HepG2 (cell line): ENCODE data around the gene NUFIP1. TPM values are rescaled to one million over a fixed set of nuclear protein-coding genes. Genes with fewer than 3 reads are reported as not detected.

Experiments used
- CBX1 ChIP-seq: IDR thresholded peaks from one replicate; pipeline ENCODE4 v1.6.1; 2016; ENCODE audit warnings: antibody characterized with exemption, low read depth
- HCFC1 ChIP-seq: fragments of 150-350 bp; IDR thresholded peaks from 2 replicates; pipeline ENCODE4 v1.6.1; 2014; ENCODE audit warnings: low read depth, low read length
- RNF2 ChIP-seq: fragments of 450-650 bp; conservative IDR thresholded peaks from 2 replicates; pipeline ENCODE4 v1.6.1; 2016; ENCODE audit warnings: low read depth
- YY1 ChIP-seq: IDR thresholded peaks from 2 replicates; pipeline ENCODE4 v1.6.1; 2011; ENCODE audit warnings: low read length, low read depth, moderate library complexity, mild to moderate bottlenecking; ENCODE audit not compliant: insufficient read depth, insufficient replicate concordance
- ZFP90 ChIP-seq: sonication (generic); formaldehyde crosslinking; IDR thresholded peaks from 2 replicates; pipeline ENCODE4 v1.8.0; 2022; ENCODE audit warnings: missing genetic modification reagents, mild to moderate bottlenecking, inconsistent platforms, borderline replicate concordance
- ZNF318 ChIP-seq: sonication (generic); formaldehyde crosslinking; IDR thresholded peaks from 2 replicates; pipeline ENCODE4 v1.4.0; 2020; ENCODE audit warnings: mild to moderate bottlenecking, missing genetic modification reagents
- ZNF607 ChIP-seq: sonication (generic); formaldehyde crosslinking; IDR thresholded peaks from 2 replicates; pipeline ENCODE4 v1.5.1; 2020; ENCODE audit warnings: missing genetic modification reagents, mild to moderate bottlenecking, borderline replicate concordance
- ZNF616 ChIP-seq: sonication (generic); formaldehyde crosslinking; IDR thresholded peaks from 2 replicates; pipeline ENCODE4 v1.5.0; 2020; ENCODE audit warnings: low read depth, mild to moderate bottlenecking, missing genetic modification reagents
- polyA plus RNA-seq, 8 experiments: library from polyadenylated mRNA; depleted of rRNA in 3 of 8; stranded (reverse) in 7 of 8; unstranded in 1 of 8; fragments of >200 nt; fragmentation: Illumina TruSeq in 4 of 8; extraction: Trizol in 4 of 8; gene quantifications; 2 replicates each; pipeline versions ENCODE4 v1.2.1 to v1.2.3, GENCODE V29; 2011 to 2016; ENCODE audit warnings: low read depth in 4 of 8, missing spikeins in 1 of 8, mixed read lengths in 1 of 8; ENCODE audit not compliant: insufficient read depth in 1 of 8
- total RNA-seq, 5 experiments: library from RNA; depleted of rRNA; stranded (reverse); fragments of >200 nt; fragmentation: Illumina TruSeq; extraction: Trizol; gene quantifications; 2 replicates each; pipeline ENCODE4 v1.2.3, GENCODE V29; 2016; ENCODE audit warnings: low read depth in 1 of 5
- TF ChIP-seq, protein P1 (sequence below): sonication (generic); formaldehyde crosslinking; IDR thresholded peaks from 2 replicates; pipeline ENCODE4 v1.5.1; 2020; ENCODE audit warnings: mild to moderate bottlenecking, missing genetic modification reagents, borderline replicate concordance
- TF ChIP-seq, protein P2 (sequence below): sonication (generic); formaldehyde crosslinking; IDR thresholded peaks from 2 replicates; pipeline ENCODE4 v1.5.0; 2020; ENCODE audit warnings: missing genetic modification reagents, mild to moderate bottlenecking, borderline replicate concordance
- TF ChIP-seq, protein P3 (sequence below): sonication (generic); formaldehyde crosslinking; IDR thresholded peaks from 2 replicates; pipeline ENCODE4 v1.4.0; 2020; ENCODE audit warnings: missing genetic modification reagents

The NUFIP1 gene
- total and polyA plus RNA-seq, 2 of the 13 experiments (the other 11 are each of a cell fraction or from before 2014, with no cell fraction given), result 1.9 to 10.3 TPM

DNA sequence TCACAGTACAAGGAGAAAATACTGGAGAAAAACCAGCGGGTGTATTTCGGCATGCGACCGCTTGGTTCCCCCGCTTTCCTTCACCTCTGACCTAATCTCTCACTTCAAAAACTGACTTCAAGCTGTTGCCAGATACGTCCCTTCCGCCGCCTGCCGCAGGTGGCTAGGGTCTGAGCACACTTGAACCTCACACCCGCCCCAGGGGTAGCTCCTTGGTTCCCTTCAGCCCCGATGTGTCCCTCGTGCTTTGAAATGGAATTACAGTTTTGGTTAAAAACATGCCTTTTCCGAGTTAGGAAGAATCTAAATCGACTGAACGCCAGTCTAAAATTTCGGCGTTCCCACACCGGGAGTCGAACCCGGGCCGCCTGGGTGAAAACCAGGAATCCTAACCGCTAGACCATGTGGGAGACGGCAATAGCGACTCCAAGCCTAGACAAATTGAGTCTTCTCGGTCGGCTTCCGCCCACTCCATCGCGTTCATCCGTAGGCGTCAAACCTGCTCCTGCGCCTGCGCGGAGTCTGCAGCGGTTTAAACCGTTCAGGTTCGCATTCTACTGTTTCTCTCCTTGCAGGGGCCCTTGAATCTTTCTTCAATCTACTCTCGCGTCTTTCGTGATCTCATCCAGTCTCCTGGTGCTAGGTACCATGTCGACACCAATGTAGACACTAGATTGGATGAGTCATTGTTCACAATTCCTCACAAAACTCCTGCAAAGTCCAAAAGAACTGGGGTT, 71.5 kb downstream of the NUFIP1 start (continued):
- TF ChIP-seq, protein P1, sequence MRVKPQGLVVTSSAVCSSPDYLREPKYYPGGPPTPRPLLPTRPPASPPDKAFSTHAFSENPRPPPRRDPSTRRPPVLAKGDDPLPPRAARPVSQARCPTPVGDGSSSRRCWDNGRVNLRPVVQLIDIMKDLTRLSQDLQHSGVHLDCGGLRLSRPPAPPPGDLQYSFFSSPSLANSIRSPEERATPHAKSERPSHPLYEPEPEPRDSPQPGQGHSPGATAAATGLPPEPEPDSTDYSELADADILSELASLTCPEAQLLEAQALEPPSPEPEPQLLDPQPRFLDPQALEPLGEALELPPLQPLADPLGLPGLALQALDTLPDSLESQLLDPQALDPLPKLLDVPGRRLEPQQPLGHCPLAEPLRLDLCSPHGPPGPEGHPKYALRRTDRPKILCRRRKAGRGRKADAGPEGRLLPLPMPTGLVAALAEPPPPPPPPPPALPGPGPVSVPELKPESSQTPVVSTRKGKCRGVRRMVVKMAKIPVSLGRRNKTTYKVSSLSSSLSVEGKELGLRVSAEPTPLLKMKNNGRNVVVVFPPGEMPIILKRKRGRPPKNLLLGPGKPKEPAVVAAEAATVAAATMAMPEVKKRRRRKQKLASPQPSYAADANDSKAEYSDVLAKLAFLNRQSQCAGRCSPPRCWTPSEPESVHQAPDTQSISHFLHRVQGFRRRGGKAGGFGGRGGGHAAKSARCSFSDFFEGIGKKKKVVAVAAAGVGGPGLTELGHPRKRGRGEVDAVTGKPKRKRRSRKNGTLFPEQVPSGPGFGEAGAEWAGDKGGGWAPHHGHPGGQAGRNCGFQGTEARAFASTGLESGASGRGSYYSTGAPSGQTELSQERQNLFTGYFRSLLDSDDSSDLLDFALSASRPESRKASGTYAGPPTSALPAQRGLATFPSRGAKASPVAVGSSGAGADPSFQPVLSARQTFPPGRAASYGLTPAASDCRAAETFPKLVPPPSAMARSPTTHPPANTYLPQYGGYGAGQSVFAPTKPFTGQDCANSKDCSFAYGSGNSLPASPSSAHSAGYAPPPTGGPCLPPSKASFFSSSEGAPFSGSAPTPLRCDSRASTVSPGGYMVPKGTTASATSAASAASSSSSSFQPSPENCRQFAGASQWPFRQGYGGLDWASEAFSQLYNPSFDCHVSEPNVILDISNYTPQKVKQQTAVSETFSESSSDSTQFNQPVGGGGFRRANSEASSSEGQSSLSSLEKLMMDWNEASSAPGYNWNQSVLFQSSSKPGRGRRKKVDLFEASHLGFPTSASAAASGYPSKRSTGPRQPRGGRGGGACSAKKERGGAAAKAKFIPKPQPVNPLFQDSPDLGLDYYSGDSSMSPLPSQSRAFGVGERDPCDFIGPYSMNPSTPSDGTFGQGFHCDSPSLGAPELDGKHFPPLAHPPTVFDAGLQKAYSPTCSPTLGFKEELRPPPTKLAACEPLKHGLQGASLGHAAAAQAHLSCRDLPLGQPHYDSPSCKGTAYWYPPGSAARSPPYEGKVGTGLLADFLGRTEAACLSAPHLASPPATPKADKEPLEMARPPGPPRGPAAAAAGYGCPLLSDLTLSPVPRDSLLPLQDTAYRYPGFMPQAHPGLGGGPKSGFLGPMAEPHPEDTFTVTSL (CRISPR knock-in tag), result peak; percentile 59; the same call in 1 of the 2 replicates
- TF ChIP-seq ZFP90 (no peak; the same call in 1 of the 2 replicates), ZNF318 (peak; percentile 45; the same call in 1 of the 2 replicates), ZNF616 (CRISPR knock-in tag) (no peak), YY1 (peak; percentile 59), RNF2 (no peak), HCFC1 (peak; percentile 55), ZNF607 (no peak), CBX1 (no peak)
- TF ChIP-seq, protein P2, sequence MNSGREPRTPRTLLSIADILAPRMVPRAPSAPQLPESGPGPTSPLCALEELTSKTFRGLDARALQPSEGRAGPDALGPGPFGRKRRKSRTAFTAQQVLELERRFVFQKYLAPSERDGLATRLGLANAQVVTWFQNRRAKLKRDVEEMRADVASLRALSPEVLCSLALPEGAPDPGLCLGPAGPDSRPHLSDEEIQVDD, result no peak
- TF ChIP-seq, protein P3, sequence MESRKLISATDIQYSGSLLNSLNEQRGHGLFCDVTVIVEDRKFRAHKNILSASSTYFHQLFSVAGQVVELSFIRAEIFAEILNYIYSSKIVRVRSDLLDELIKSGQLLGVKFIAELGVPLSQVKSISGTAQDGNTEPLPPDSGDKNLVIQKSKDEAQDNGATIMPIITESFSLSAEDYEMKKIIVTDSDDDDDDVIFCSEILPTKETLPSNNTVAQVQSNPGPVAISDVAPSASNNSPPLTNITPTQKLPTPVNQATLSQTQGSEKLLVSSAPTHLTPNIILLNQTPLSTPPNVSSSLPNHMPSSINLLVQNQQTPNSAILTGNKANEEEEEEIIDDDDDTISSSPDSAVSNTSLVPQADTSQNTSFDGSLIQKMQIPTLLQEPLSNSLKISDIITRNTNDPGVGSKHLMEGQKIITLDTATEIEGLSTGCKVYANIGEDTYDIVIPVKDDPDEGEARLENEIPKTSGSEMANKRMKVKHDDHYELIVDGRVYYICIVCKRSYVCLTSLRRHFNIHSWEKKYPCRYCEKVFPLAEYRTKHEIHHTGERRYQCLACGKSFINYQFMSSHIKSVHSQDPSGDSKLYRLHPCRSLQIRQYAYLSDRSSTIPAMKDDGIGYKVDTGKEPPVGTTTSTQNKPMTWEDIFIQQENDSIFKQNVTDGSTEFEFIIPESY (CRISPR knock-in tag), result no peak
